ENCODE data around the gene UBE2QL1.

Gene UBE2QL1

DNA sequence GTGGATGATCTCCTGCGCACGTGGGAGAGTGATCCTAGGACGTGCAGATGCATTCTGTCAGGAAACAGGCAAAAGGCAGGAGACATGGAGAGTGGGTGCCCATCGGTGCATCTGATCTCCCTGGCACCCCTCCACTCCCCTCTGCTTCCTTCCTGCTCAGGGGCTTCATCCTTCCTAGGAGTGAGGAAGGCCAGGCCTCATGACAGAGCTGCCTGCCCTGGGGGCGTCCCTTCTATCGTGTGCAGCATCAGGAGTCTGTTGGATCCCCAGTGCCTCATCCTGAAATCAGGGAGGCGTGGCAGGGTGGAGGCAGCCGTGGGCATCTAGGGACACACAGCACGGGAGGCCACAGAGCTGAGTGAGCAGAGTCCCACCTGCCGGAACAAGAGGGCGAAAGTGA is 30.1 kb downstream of the UBE2QL1 start:
- DNase-seq (ENCODE audit: low read depth): no peak

DNA sequence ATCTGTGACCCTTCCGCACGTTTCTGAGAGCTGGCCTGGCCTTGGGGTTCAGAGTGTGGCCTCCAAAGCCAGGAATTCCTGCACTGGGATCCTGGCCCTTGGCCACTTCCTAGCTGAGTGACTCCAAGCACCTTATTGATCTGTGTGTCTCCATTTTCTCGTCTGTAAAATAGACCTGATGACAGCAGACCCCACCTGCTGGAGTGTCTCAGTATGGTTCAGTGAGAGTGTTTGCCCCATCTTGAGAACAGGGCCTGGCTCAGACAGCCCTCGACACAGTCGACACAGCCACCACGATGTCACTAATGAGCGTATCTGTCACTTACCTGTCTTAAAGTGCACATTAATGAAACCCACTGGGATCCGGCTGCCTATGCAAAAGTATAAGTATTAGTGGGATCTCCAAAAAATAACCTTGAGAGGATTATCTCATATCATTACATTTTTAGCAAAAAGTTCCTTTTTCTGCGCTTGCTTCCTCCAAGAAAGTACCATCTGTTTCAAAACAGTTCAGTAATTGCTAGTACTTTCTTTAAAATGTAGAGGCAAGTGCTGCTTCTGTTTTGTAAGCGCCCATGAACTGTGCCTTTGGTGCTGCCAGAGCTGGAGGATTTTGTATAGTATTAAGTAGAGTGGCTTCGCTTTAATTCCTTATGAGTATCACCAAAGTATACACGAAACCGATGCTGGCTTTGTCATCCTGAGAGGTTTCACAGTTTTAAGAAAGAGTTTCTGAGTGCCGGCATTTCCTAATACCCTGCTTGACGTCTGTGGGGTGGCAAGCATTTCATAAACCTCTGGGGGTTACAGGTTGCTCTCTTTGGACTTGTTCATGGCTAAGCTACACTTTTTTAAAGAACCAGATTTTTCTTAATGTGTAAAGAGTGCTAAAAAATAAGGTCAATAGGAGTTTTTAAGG is 31.7 kb downstream of the UBE2QL1 start:
- no peak for DNase-seq (ENCODE audit: low read depth)

DNA sequence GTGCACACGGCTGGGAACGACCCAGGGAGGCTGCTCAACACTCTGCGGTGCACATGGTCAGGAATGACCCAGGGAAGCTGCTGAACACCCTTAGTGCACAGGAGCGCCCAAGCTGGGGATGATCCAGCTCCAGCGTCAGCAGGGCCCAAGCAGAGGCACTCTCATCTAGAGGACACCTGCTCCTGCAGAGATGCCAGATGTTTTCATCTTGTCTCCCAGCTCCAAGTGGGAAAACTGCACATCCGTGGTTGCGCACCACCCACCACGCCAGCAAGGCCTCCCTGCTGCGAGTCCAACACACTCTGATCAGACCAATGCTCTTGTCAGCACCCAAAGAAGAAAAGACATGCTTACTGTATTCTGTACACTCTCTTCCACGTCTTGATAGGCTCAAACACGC is 34.1 kb downstream of the UBE2QL1 start:
- no peak for DNase-seq (ENCODE audit: low read depth)

DNA sequence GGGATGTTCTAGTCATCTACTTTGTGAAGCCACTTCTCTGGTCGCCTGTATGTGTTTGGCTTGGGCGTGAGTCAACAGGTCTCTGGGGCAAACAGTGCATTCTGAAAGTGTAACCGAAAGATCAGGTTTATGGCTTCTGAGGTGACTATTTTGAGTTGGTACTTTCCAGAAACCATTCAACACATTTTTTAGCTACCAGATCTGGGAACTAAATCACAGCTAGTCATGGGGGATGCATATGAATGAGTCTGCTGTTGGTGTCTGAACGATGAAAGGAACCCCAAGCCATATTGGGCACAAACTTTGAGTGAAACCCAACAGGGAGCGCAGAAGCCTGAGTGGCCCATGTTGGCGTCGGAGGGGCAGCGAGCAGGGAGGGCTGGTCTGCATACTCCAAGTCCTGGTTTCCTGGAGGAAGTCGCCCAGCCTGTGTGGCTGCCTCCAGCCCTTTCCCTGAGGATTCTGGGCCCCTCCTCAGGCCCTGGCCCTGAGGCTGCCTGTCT is 35.3 kb downstream of the UBE2QL1 start:
- DNase-seq (ENCODE audit: low read depth): no peak

DNA sequence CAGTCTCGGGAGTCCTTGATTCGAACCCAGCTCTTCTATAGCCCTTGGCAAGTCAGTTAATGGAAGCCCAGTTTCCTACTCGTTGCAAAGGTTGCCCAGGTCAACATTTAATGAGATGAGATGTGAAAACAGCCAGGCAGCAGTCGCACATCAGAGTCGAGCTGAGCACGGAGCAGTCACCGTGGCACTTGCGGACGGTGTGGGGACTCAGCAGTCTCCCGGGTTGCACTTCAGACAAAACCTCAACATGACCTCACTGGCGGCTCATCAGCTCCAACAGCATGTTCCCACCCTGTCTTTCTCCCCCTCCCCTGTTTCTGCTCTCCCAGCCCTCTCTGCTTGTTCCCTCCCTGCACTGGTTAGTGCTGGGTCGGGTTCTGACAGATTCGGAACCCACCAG is 35.8 kb downstream of the UBE2QL1 start:
- no peak for DNase-seq (ENCODE audit: low read depth)

DNA sequence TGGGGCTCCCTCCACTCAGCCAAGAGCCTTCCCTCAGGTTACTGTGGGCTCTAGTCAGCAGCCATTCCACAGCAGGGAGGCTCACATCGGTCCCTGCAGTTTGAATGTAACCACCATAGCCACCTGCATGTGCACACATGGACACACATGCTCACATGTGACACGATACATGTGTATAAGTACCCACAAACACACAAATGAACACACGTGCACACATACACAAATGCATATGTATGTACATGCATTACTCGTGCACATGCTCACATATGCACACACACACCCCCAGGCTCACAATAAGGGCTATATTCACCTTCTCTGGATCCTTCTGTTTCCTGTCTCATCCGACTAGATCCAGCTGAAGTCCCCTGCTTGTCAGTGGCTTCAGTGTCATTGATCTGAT is 36.2 kb downstream of the UBE2QL1 start:
- no peak for DNase-seq (ENCODE audit: low read depth)

DNA sequence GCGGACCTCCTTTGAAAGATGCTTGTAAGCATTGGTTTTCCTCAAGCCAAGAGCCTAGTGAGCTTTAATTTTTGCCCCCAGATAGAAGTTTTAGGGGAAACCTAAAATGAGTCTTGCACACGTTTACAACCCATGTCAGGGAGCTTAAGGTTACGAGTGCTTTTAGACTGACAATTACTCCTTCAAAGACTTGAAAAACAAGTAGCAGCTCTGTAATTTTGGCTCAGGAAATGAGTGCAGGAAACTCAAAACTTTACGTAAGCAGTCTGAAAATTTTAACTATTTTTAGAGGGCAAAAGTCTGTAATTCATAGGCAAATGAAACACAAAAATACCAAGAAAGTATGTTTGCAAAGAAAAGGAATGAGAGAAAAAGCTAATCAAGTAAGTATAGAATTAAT is 36.8 kb downstream of the UBE2QL1 start:
- DNase-seq (ENCODE audit: low read depth): no peak

DNA sequence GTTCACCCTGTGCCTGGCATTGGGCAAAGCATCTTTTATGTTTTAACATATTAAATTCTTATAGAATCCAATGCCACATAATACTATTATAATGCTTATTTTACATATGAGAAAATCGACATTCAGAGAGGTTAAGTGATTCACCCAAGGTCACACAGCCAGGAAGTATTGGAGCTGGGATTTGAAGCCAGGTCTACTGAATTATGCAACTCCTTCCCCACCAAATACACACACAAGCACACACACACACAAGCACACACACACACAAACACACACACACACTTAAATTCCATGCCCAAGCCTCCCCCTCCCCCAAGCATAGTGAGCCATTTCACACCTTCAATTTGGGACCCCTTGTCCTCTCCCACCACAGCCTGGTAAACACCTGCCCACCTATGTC is 37.4 kb downstream of the UBE2QL1 start:
- DNase-seq (ENCODE audit: low read depth): no peak

DNA sequence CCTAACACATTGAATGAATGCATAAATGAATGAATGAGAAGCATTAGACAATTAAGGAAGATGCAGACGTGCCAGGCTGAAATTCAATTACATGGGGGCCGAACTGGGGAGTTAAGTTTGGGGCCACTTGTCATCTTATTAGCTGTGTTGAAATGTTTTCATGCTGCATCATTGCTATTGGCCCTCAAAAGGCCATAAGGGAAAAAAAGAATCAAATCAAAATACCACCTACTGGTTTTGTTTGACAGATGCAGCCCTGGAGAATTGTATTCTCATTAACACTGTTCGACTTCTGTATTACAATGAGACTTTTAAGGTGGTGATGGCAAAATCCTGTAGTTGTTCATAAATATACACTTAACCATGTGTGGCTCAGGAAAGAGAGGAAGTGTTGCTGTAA is 38.4 kb downstream of the UBE2QL1 start:
- DNase-seq (ENCODE audit: low read depth): no peak

DNA sequence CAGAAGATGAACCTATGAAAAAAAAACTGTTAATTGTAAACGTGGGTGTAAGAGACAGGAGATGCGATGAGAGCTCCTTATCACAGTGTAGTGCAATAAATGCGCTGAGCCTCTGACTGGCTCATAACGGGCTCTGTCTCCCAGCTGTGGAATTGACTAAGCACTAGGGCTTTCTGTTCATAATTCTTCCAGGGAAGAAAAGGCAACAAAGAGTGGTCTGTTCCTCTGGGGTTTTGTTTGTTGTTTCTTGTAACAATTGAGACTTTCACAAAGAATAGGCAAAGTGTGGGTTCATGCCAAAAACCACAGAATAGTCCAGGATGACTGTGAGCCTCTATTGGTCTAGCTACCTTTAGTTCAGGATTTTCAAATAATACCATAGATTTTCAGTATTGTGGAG is 39.4 kb downstream of the UBE2QL1 start:
- DNase-seq (ENCODE audit: low read depth): no peak

DNA sequence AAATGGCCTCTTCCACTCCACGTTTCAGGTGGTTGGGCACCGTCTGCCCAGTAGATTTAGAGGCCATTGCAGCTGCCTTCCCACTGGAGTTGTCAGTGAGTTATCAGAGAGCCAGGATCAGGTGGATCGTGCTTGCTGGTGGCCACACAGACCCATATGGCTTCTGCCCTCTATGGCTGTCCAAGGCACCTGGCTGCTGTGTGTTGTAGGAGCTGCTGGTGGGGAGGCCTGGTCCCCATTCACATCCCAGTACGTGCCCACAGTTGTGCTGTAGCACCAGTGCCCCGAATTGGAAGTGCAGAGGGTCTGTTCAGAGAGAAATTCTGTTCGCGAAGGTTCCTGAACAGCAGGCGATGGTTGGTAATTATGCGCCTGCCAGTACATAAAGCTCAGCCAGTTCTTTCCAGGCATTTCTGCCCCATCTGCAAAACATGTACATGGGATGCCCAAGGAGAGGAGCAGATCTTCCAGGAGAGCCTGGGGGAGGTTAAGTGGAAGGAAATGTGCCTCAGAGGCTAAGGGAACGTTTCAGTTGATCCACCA is 41.1 kb downstream of the UBE2QL1 start:
- no peak for DNase-seq (ENCODE audit: low read depth)

DNA sequence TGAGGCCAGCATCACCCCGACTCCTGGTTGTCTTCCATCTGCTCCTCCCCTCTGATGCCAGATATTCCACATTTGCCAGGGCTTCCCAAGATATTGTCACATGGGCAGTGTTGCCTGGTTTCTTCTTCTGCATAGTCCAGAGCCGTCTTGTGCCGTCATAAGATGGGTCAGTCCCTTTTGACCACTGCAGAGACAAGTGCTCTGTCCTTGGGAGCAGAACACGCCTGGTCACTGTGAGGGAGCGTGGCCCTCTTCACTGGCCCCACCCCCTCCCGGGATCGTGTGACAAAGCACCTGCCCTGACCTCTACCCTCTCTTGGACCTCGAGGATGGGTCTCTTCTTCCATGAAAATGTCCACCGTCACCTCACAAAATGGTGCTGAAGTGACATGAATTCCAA is 41.6 kb downstream of the UBE2QL1 start:
- no peak for DNase-seq (ENCODE audit: low read depth)

DNA sequence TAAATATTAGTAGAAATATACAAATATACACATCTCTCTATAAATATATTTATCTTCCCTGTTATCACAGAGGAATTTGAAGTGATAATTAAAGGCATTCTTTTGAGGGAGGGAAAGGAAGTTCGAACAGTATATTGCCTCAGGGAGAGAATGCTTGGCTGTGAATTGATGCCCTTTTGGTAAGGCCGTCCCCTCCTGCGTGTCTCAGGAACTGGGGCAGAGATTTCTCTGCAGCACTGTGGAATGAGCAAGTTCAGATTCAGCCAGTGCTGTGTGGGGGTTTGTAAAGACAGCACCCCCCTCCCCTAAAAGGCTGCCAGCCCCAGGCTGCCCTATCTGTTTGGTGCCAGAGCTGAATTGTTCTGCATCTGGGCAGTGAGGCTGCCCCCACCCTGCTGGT is 42.0 kb downstream of the UBE2QL1 start:
- DNase-seq (ENCODE audit: low read depth): no peak

DNA sequence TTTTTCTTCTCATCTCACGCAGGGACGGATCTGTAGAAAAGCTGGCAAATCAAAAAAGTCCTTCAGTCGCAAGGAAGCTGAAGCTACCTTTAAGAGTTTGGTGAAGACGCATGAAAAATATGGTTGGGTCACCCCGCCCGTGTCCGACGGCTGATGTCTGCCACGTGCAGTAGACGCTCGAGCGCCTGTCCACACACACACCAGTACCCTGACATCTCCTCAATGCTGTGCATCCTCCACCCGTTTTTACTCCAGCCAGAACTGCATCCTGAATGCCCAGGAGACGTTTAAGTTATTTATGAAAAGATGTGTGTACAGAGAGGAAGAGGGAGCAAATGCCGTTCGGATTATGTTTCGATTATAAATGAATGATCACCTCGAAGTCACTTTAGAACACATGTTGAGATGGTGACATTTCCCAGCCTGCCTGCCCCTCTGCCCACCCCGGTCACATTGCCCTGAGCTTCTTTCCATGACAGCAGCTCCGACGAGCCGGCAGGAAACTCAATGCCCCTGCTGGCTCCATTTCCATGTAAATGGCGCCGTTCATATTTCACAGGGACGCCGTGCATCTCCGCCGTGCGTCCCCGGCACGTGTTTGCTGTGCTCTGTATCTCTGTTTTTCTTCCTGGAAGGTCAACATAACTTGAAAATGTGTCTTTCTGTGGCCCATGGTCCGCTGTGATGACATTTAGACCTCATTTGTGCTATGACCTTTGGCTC is 42.7 kb downstream of the UBE2QL1 start:
- DNase-seq (ENCODE audit: low read depth): no peak

DNA sequence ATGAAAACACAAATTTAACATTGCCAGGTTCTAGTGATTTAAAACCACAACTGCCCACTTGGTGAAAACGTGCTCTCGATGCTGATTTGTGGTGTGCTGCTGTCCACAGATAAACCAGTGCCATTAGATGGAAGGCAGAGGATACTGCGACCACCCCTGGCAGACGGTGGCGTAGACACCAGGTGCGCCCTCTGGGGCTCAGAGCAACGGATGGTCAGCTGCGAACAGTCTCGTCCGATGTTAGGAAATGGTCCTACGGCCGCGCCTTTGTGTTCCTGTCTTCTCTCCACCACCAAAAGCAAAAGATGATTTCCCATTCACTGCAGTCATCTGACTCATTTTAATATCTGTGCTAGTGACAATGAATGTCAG is 43.2 kb downstream of the UBE2QL1 start:
- no peak for DNase-seq (ENCODE audit: low read depth)

DNA sequence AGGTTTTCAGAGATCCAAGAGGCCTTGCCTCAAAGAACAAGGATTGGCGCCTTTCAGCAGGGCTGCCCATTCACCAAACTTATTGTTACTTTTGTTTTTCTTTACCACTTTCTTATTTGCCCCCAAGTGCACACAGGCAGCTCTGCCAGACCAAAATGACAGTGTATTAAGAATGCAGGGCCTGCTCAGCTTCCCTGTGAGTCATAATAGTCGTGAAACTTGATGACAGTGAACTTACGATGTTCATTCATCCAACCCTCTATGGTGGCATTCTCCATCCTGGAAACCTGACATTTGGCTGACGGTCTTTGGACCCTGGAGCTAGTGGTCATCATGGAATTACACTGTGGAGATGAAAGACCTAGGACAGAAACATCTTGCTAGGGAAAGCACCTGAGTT is 44.3 kb downstream of the UBE2QL1 start:
- DNase-seq (ENCODE audit: low read depth): no peak

DNA sequence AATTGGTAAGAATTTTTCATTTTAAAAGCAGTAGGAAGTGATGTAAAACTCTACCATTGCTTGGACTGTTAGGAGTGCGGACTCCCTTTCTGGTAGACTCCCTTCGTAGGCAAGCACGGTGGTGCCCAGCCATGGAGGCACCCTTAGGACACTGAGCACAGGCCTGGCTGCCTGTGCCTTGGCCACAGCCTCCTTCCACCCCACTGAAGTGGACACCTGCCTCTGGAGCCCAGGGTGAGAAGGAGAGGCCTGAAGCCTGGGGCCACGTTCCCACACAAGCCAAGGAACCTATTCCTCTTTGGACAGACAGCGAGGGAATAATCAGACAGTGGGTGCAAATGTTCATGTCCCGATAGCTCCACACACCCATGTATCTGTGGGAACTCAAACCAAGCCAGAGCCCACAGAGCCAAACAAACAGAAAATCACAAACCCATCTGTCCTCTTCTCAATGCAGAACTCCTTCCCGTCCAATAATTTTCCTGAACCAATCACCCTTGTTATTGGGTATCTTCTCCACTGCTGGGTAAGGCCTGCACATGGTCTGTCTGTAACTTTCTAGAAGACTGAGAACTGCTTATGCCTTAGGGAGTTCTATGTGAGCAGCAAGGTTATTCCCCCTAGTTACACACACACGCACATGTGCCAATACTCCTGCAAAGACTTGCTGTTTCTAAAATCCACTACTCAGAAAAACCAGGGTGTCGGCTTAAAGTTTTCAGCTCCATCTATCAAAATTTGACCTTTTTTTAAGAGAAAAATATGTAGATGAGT is 45.2 kb downstream of the UBE2QL1 start:
- DNase-seq (ENCODE audit: low read depth): no peak

DNA sequence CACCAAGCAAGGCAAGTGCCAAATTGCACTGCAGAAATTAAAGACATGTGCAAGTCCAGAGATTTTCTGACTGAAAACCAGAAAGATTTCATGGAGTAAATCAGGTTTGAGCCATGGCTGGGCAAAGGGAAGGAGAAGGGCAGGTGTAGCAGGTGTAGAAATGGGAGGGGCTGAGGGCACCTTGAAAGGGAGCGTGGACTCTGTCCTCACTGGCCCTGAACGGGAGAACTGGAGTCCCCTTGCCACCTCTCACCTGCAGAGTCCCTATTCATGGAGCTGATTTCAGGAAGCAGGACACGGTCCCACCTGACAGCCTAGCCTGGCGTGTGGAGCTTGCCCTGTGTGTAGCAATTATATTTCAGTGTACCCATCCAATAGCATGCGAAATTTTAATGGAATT is 46.3 kb downstream of the UBE2QL1 start:
- DNase-seq (ENCODE audit: low read depth): no peak

DNA sequence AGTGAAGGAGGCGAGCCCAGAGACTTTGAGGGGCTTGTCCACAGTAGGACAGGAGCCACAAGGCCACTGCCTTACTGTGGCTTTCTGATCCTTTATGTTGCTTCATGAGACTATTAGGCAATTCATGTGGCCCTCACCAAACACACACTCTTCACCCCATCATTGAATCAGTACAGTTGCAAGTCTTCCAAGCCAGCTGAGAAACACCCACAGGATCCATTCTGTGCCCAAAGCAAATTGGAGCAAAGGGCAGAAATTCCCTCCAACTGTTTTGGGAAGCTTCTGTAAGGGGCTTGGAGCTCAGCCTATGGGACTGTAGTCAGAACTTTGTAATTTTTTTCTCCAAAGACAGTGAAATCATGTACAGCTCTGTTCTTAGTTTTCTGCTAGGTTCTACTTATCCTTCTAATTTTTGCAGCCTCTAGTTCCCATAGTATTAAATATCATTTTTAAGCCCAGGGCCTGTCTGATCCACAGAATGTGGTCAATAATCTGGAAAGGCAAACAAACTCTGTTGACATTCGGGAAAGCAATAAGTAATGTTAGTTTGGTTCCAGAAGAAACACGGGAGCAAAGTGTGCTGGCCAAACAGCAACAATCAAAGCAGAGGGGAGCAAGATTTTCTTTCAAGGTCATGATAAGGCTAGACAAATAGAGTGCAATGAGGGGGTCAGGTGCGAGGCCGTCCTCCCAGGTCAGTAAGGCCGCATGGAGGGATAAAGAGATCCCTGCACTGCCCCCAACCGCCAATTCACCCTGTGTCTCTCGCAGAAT is 47.0 kb downstream of the UBE2QL1 start:
- no peak for DNase-seq (ENCODE audit: low read depth)

DNA sequence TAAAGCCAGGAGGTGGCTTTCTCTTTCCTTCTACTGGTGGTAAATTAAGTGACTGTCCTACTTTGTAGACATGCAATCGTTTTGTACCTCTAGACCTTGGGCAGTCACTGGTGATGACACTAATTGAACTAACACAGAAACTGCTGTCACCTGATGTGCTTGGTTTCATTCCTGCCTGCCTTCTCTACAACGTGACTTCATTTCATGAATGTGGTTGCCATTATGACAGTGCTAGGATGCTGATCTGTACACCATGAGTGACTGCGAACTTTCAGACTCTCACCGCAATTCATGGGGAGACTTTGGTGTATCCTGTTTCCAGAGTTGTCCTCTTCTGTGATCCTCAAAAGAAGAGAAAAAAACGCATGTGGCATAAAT is 47.5 kb downstream of the UBE2QL1 start:
- no peak for DNase-seq (ENCODE audit: low read depth)

DNA sequence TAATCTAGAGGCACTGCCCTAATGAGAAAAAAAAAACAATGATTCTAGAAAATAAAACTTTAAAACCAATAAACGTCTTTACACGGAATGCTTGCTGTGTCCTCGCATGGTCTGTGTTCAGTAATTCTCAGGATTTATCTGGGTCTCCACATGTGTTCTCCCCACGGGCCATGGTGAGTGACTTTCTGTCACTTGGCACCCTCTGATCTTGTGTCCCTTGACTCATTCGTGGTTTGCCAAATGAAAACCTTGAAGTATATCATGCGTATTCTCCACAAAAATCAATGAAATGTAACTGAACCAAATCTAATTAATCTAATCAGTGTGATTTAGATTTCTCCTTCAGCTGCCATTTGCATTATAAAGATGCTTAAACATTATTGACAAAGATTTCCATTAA is 48.0 kb downstream of the UBE2QL1 start:
- DNase-seq (ENCODE audit: low read depth): no peak

DNA sequence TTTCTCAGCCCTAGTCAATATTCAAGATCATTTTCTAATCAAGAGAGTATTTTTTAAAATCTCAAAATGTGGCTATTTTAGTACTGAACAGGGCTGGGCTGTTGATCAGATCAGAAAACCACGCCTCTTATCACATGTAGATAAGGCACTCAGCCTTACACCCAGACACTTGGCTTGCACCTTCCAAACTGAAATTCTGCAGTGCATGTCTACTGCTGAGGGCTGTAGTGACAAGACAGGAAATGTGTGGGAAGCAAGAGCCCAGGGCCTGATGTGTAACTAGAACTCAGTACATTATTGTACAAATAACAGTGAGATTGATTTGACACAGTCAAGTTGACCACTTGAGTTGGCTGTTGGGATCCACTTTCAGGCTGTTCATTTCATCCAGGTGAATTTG is 48.6 kb downstream of the UBE2QL1 start:
- no peak for DNase-seq (ENCODE audit: low read depth)

Data from stimulated activated CD8-positive, alpha-beta memory T cell treated with anti-CD3 and anti-CD28 coated beads, Interleukin-7, amount 100 ng/mL, for 24 hours (primary cell).